CD4-positive, alpha-beta T cell (primary cell): Measurements from ENCODE around the gene PIKFYVE. TPM values are rescaled to one million over a fixed set of nuclear protein-coding genes. Genes with fewer than 3 reads are reported as not detected.

ENCODE experiments used
- ATAC-seq: fragments of 200-7000 bp; cut with Tn5 transposase; one replicate; pipeline ENCODE4 v1.10.0; 2022; ENCODE audit warnings: mild to moderate bottlenecking; ENCODE audit not compliant: poor library complexity
- CTCF ChIA-PET: fragments of 350-600 bp; sonication (Branson Sonifier 250); formaldehyde crosslinking; loops from one replicate; lab custom pipeline; 2021; ENCODE audit warnings: antibody characterized with exemption, inconsistent platforms; lab: Charles Lee
- POLR2A ChIA-PET: fragments of 350-600 bp; sonication (Branson Sonifier 250); formaldehyde crosslinking; loops from one replicate; lab custom pipeline; 2021; ENCODE audit warnings: antibody characterized with exemption, inconsistent platforms; lab: Charles Lee
- DNase-seq, 14 experiments: peaks; one replicate each; pipeline ENCODE4 v3.0.0-alpha.2; 2013 to 2020; ENCODE audit warnings: mixed read lengths in 2 of 14
- H3K27ac ChIP-seq, 2 donors: one replicate each; pipeline versions ENCODE4 v1.5.1 to v1.7.0; 2013; ENCODE audit warnings: low read length in 2 of 2, low read depth in 1 of 2, mild to moderate bottlenecking in 1 of 2
- H3K27me3 ChIP-seq, 2 experiments: 1 replicate in 1 of 2; 2 replicates in 1 of 2; pipeline versions ENCODE4 v1.6.1 to v1.7.0; 2013; ENCODE audit warnings: low read length in 2 of 2, control low read depth in 1 of 2, mild to moderate bottlenecking in 1 of 2, moderate library complexity in 1 of 2; ENCODE audit not compliant: insufficient read depth in 2 of 2, control insufficient read depth in 1 of 2
- H3K36me3 ChIP-seq: one replicate; pipeline ENCODE4 v1.6.1; 2013; ENCODE audit warnings: low read length, control low read depth; ENCODE audit not compliant: insufficient read depth
- H3K4me1 ChIP-seq: one replicate; pipeline ENCODE4 v1.6.1; 2013; ENCODE audit warnings: low read length, control low read depth; ENCODE audit not compliant: insufficient read depth
- H3K4me3 ChIP-seq: one replicate; pipeline ENCODE4 v1.5.1; 2013; ENCODE audit warnings: mild to moderate bottlenecking, low read length, moderate library complexity
- H3K9me3 ChIP-seq, 2 experiments: 1 replicate in 1 of 2; 2 replicates in 1 of 2; pipeline versions ENCODE4 v1.6.1 to v1.7.0; 2013; ENCODE audit warnings: low read length in 2 of 2, mild to moderate bottlenecking in 2 of 2, control low read depth in 1 of 2, moderate library complexity in 1 of 2; ENCODE audit not compliant: control insufficient read depth in 1 of 2, insufficient read depth in 1 of 2
- H3K27ac Mint-ChIP-seq: one replicate; pipeline ENCODE4 v1.8.0; 2020; ENCODE audit warnings: mixed read lengths
- H3K27me3 Mint-ChIP-seq: one replicate; pipeline ENCODE4 v1.8.0; 2021; ENCODE audit warnings: mixed read lengths
- H3K36me3 Mint-ChIP-seq: one replicate; pipeline ENCODE4 v1.8.0; 2021; ENCODE audit warnings: low read depth, mixed read lengths
- H3K4me1 Mint-ChIP-seq: one replicate; pipeline ENCODE4 v1.8.0; 2021; ENCODE audit warnings: low read depth, mixed read lengths
- H3K4me3 Mint-ChIP-seq: one replicate; pipeline ENCODE4 v1.8.0; 2020; ENCODE audit warnings: mild to moderate bottlenecking, mixed read lengths
- H3K9me3 Mint-ChIP-seq: one replicate; pipeline ENCODE4 v1.8.0; 2020; ENCODE audit warnings: mixed read lengths
- intact Hi-C, 2 experiments: fragments of 100-400 bp; cut with DNase I in 1 of 2; cut with micrococcal nuclease in 1 of 2; formaldehyde crosslinking; loops; one replicate each; pipeline versions ENCODE4 v1.15.1 to v1.9.0; 2023 to 2025; cut with DNase I, micrococcal nuclease
- total RNA-seq, 174 experiments: library from RNA in 2 of 174; stranded (reverse) in 2 of 174; gene quantifications; one replicate each; pipeline ENCODE4 v1.2.3 and lab custom pipeline; 2021 to 2026
- TF ChIP-seq, protein P1 (sequence below): fragments of 200-600 bp; IDR thresholded peaks from one replicate; pipeline ENCODE4 v1.8.0; 2022; ENCODE audit warnings: antibody characterized with exemption, mild to moderate bottlenecking

The PIKFYVE gene
- total RNA-seq, 2 experiments from 2014 or later, result 29.3 to 29.9 TPM

DNA sequence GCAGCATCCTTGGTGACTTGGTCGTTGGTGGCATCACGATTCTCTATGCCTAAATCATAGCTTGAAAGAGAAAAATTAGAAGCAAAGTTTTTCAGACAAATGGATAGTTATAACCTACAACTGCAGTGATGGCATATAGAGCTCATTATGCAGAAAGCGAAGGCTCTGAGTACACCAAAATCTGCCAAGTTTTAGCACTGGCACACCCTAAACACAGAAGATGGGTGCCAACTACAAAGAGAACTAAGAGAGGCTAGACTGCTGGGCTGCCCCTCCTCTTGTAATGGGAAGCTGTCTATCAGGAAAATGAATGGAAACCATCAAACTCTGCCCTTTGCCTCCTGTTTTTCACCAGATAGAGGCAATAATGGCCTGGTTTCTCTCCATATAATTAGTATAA is 17.5 kb upstream of the PIKFYVE start:
- ChIA-PET POLR2A (no interaction called here), CTCF (no interaction called here)
- intact Hi-C loops, result loop anchor here in 1 of 2 experiments (5.0 kb wide), 1 partner anchor 34 kb away; no protein-coding TSS in a partner anchor
- Mint-ChIP-seq H3K27ac (no peak overlapping the region), H3K9me3 (no peaks in the 10 kb centered on the region), H3K4me1 (peaks cover 9% of the 10 kb centered on the region), H3K27me3 (no peaks in the 10 kb centered on the region), H3K36me3 (peaks cover 92% of the 10 kb centered on the region), H3K4me3 (no peak overlapping the region)
- ATAC-seq, result no peak
- Histone ChIP-seq H3K4me3 (no peak overlapping the region), H3K27me3 (no peaks in the 10 kb centered on the region), H3K27ac (no peak overlapping the region), H3K9me3 (no peaks in the 10 kb centered on the region), H3K4me1 (peaks cover 1% of the 10 kb centered on the region), H3K36me3 (peaks cover 65% of the 10 kb centered on the region)
- TF ChIP-seq, protein P1, sequence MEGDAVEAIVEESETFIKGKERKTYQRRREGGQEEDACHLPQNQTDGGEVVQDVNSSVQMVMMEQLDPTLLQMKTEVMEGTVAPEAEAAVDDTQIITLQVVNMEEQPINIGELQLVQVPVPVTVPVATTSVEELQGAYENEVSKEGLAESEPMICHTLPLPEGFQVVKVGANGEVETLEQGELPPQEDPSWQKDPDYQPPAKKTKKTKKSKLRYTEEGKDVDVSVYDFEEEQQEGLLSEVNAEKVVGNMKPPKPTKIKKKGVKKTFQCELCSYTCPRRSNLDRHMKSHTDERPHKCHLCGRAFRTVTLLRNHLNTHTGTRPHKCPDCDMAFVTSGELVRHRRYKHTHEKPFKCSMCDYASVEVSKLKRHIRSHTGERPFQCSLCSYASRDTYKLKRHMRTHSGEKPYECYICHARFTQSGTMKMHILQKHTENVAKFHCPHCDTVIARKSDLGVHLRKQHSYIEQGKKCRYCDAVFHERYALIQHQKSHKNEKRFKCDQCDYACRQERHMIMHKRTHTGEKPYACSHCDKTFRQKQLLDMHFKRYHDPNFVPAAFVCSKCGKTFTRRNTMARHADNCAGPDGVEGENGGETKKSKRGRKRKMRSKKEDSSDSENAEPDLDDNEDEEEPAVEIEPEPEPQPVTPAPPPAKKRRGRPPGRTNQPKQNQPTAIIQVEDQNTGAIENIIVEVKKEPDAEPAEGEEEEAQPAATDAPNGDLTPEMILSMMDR, result no peak
- no peak for DNase-seq

GRCh38 chr2:208249296-208249695 is 16.8 kb upstream of the PIKFYVE start:
- Mint-ChIP-seq H3K4me3 (no peak overlapping the region), H3K36me3 (peaks cover 91% of the 10 kb centered on the region), H3K9me3 (no peaks in the 10 kb centered on the region), H3K27ac (no peak overlapping the region), H3K4me1 (peaks cover 13% of the 10 kb centered on the region), H3K27me3 (no peaks in the 10 kb centered on the region)
- Histone ChIP-seq H3K27ac (no peak overlapping the region), H3K9me3 (no peaks in the 10 kb centered on the region), H3K4me3 (no peak overlapping the region), H3K4me1 (peaks cover 8% of the 10 kb centered on the region), H3K27me3 (no peaks in the 10 kb centered on the region), H3K36me3 (peaks cover 64% of the 10 kb centered on the region)
- ChIA-PET POLR2A (no interaction called here), CTCF (no interaction called here)
- DNase-seq (no peak), ATAC-seq (no peak)
- intact Hi-C loops, result loop anchor here in 1 of 2 experiments (5.0 kb wide), 1 partner anchor 33 kb away; no protein-coding TSS in a partner anchor
- TF ChIP-seq, protein P1, result no peak

GRCh38 chr2:208250388-208250787 is 15.7 kb upstream of the PIKFYVE start:
- H3K27ac ChIP-seq, result no peak overlapping the region

More at GRCh38 chr2:208250388-208250787, 15.7 kb upstream of the PIKFYVE start:
- H3K27me3 Mint-ChIP-seq, result no peaks in the 10 kb centered on the region
- POLR2A ChIA-PET, result no interaction called here
- CTCF ChIA-PET, result interaction anchor here (1.2 to 5.6 kb wide), 2 partner anchors 18 to 539 kb away, joined by 4 to 57 read pairs; partner anchors contain the start of genes CCNYL1 and PIKFYVE
- Histone ChIP-seq H3K4me3 (no peak overlapping the region), H3K4me1 (peaks cover 13% of the 10 kb centered on the region), H3K27me3 (no peaks in the 10 kb centered on the region), H3K9me3 (no peaks in the 10 kb centered on the region), H3K36me3 (peaks cover 55% of the 10 kb centered on the region)
- H3K9me3 Mint-ChIP-seq, result no peaks in the 10 kb centered on the region
- intact Hi-C loops, result loop anchor here (5.0 to 10.0 kb wide), 7 partner anchors 78 to 1754 kb away; partner anchors contain the start of genes CCNYL1 (in 1 of the 2), KLF7 (in 1 of the 2), METTL21A (in 1 of the 2) and PLEKHM3 (in 1 of the 2)
- no peak overlapping the region for H3K4me3 Mint-ChIP-seq
- H3K36me3 Mint-ChIP-seq, result peaks cover 84% of the 10 kb centered on the region
- DNase-seq (no peak), ATAC-seq (no peak)
- TF ChIP-seq, protein P1, result no peak
- no peak overlapping the region for H3K27ac Mint-ChIP-seq
- peaks cover 13% of the 10 kb centered on the region for H3K4me1 Mint-ChIP-seq
